HepG2 (cell line): ENCODE results near the gene METTL16. TPM values are rescaled to one million over a fixed set of nuclear protein-coding genes. Genes with fewer than 3 reads are reported as not detected.

Source experiments
- GLI4 ChIP-seq: sonication (generic); formaldehyde crosslinking; IDR thresholded peaks from 2 replicates; pipeline ENCODE4 v1.5.1; 2020; ENCODE audit warnings: missing genetic modification reagents, mild to moderate bottlenecking, moderate library complexity, borderline replicate concordance
- HMGXB3 ChIP-seq: sonication (generic); formaldehyde crosslinking; IDR thresholded peaks from 2 replicates; pipeline ENCODE4 v1.4.0; 2020; ENCODE audit warnings: missing genetic modification reagents, borderline replicate concordance
- HNRNPLL ChIP-seq: fragments of 200-400 bp; formaldehyde crosslinking; IDR thresholded peaks from 2 replicates; pipeline ENCODE4 v1.6.1; 2017; ENCODE audit warnings: mild to moderate bottlenecking, low read depth, low read length; ENCODE audit not compliant: poor library complexity, severe bottlenecking
- KDM1A ChIP-seq: IDR thresholded peaks from 2 replicates; pipeline ENCODE4 v1.6.1; 2016; ENCODE audit warnings: missing compliant biosample characterization
- KLF16 ChIP-seq, 2 experiments: sonication (generic) in 1 of 2; formaldehyde crosslinking in 1 of 2; IDR thresholded peaks; 2 replicates each; pipeline versions ENCODE4 v1.6.1 to v1.8.0; 2016 to 2023; ENCODE audit warnings: missing genetic modification reagents in 2 of 2, missing compliant biosample characterization in 1 of 2
- MAF1 ChIP-seq: sonication (generic); formaldehyde crosslinking; IDR thresholded peaks from 2 replicates; pipeline ENCODE4 v1.5.0; 2020; ENCODE audit warnings: missing genetic modification reagents, borderline replicate concordance
- MIER3 ChIP-seq: IDR thresholded peaks from 2 replicates; pipeline ENCODE4 v1.6.1; 2016; ENCODE audit warnings: missing compliant biosample characterization, borderline replicate concordance
- MZF1 ChIP-seq: sonication (generic); formaldehyde crosslinking; IDR thresholded peaks from 2 replicates; pipeline ENCODE4 v1.8.1; 2023; ENCODE audit warnings: mild to moderate bottlenecking, missing genetic modification reagents, borderline replicate concordance
- NFE2L1 ChIP-seq: sonication (generic); formaldehyde crosslinking; IDR thresholded peaks from 2 replicates; pipeline ENCODE4 v1.4.0; 2020; ENCODE audit warnings: missing genetic modification reagents, mild to moderate bottlenecking, borderline replicate concordance
- PBX3 ChIP-seq: sonication (generic); formaldehyde crosslinking; IDR thresholded peaks from 2 replicates; pipeline ENCODE4 v1.8.1; 2023; ENCODE audit warnings: missing genetic modification reagents, inconsistent platforms, borderline replicate concordance
- SCMH1 ChIP-seq: sonication (generic); formaldehyde crosslinking; IDR thresholded peaks from 2 replicates; pipeline ENCODE4 v1.9.0; 2021; ENCODE audit warnings: missing genetic modification reagents, mild to moderate bottlenecking, borderline replicate concordance
- TCF7 ChIP-seq: sonication (generic); IDR thresholded peaks from 2 replicates; pipeline ENCODE4 v1.6.1; 2016; ENCODE audit warnings: antibody characterized with exemption, low read depth
- TFE3 ChIP-seq: IDR thresholded peaks from 2 replicates; pipeline ENCODE4 v1.6.1; 2016
- ZFAT ChIP-seq: sonication (generic); formaldehyde crosslinking; conservative IDR thresholded peaks from 2 replicates; pipeline ENCODE4 v1.8.1; 2023; ENCODE audit warnings: missing genetic modification reagents, inconsistent platforms
- ZFP1 ChIP-seq: IDR thresholded peaks from 2 replicates; pipeline ENCODE4 v1.6.1; 2016
- ZFP37 ChIP-seq: sonication (generic); formaldehyde crosslinking; IDR thresholded peaks from 2 replicates; pipeline ENCODE4 v1.4.0; 2020; ENCODE audit warnings: missing genetic modification reagents, borderline replicate concordance
- ZNF337 ChIP-seq: sonication (generic); formaldehyde crosslinking; IDR thresholded peaks from 2 replicates; pipeline ENCODE4 v1.5.1; 2020; ENCODE audit warnings: missing genetic modification reagents, low read depth, mild to moderate bottlenecking, borderline replicate concordance
- ZNF615 ChIP-seq: sonication (generic); formaldehyde crosslinking; IDR thresholded peaks from 2 replicates; pipeline ENCODE4 v1.5.0; 2020; ENCODE audit warnings: mild to moderate bottlenecking, missing genetic modification reagents, borderline replicate concordance
- ZNF713 ChIP-seq: sonication (generic); formaldehyde crosslinking; IDR thresholded peaks from 2 replicates; pipeline ENCODE4 v1.4.0; 2020; ENCODE audit warnings: mild to moderate bottlenecking, missing genetic modification reagents
- ZNF749 ChIP-seq: sonication (generic); formaldehyde crosslinking; IDR thresholded peaks from 2 replicates; pipeline ENCODE4 v1.8.0; 2022; ENCODE audit warnings: mild to moderate bottlenecking, missing genetic modification reagents, moderate library complexity, borderline replicate concordance
- ZNF770 ChIP-seq: sonication (generic); formaldehyde crosslinking; IDR thresholded peaks from 2 replicates; pipeline ENCODE4 v1.5.0; 2020; ENCODE audit warnings: mild to moderate bottlenecking, missing genetic modification reagents
- polyA plus RNA-seq, 8 experiments: library from polyadenylated mRNA; depleted of rRNA in 3 of 8; stranded (reverse) in 7 of 8; unstranded in 1 of 8; fragments of >200 nt; fragmentation: Illumina TruSeq in 4 of 8; extraction: Trizol in 4 of 8; gene quantifications; 2 replicates each; pipeline versions ENCODE4 v1.2.1 to v1.2.3, GENCODE V29; 2011 to 2016; ENCODE audit warnings: low read depth in 4 of 8, missing spikeins in 1 of 8, mixed read lengths in 1 of 8; ENCODE audit not compliant: insufficient read depth in 1 of 8
- total RNA-seq, 5 experiments: library from RNA; depleted of rRNA; stranded (reverse); fragments of >200 nt; fragmentation: Illumina TruSeq; extraction: Trizol; gene quantifications; 2 replicates each; pipeline ENCODE4 v1.2.3, GENCODE V29; 2016; ENCODE audit warnings: low read depth in 1 of 5

The METTL16 gene
- total and polyA plus RNA-seq, 2 of the 13 experiments (the other 11 are each of a cell fraction or from before 2014, with no cell fraction given) = 11.6 to 18.5 TPM

- TF ChIP-seq ZNF770 (0 out of 2 replicates have a peak, but pooled peaks have one; percentile 4), ZNF337 (CRISPR knock-in tag) (no peak), PBX3 (CRISPR knock-in tag) (no peak), HMGXB3 (CRISPR knock-in tag) (no peak), ZNF713 (CRISPR knock-in tag) (no peak), MZF1 (CRISPR knock-in tag) (no peak), MIER3 (CRISPR knock-in tag) (no peak), NFE2L1 (CRISPR knock-in tag) (no peak), TFE3 (CRISPR knock-in tag) (no peak), MAF1 (CRISPR knock-in tag) (no peak), HNRNPLL (peak; percentile 72), ZFAT (CRISPR knock-in tag) (no peak), KLF16 (CRISPR knock-in tag; IDR thresholded peaks at IDR 0.05) (no peak; a peak in 1 of 4 replicates), ZFP37 (no peak), ZFP1 (CRISPR knock-in tag) (no peak), KDM1A (no peak), TCF7 (no peak; the same call in 1 of the 2 replicates), ZNF749 (CRISPR knock-in tag) (no peak), SCMH1 (CRISPR knock-in tag) (no peak), GLI4 (no peak), ZNF615 (CRISPR knock-in tag) (no peak)
Measured at GRCh38 chr17:2400877-2401425, 110.7 kb downstream of the METTL16 start, which contains the start of gene MNT (continued).
